Liver (tissue), 3 donors: ENCODE measurements around the gene TFF1.

ENCODE experiments used
- EGR1 ChIP-seq, 2 donors: IDR thresholded peaks; 2 replicates each; pipeline ENCODE4 v1.6.1; 2016 to 2018; ENCODE audit warnings: antibody characterized with exemption in 2 of 2, low read depth in 2 of 2
- FOXA1 ChIP-seq: IDR thresholded peaks from 2 replicates; pipeline ENCODE4 v1.6.1; 2016; ENCODE audit warnings: antibody characterized with exemption
- GABPA ChIP-seq, 2 donors: IDR thresholded peaks in 1 of 2; conservative IDR thresholded peaks in 1 of 2; 2 replicates each; pipeline ENCODE4 v1.6.1; 2016; ENCODE audit warnings: antibody characterized with exemption in 2 of 2, mild to moderate bottlenecking in 1 of 2, moderate library complexity in 1 of 2
- HNF4A ChIP-seq, 2 donors: conservative IDR thresholded peaks; 2 replicates each; pipeline ENCODE4 v1.6.1; 2016; ENCODE audit warnings: antibody characterized with exemption in 2 of 2, mild to moderate bottlenecking in 2 of 2
- HNF4G ChIP-seq: IDR thresholded peaks from 2 replicates; pipeline ENCODE4 v1.6.1; 2016; ENCODE audit warnings: antibody characterized with exemption
- RAD21 ChIP-seq, 2 donors: IDR thresholded peaks; 2 replicates each; pipeline ENCODE4 v1.6.1; 2016; ENCODE audit warnings: antibody characterized with exemption in 2 of 2, mild to moderate bottlenecking in 2 of 2
- SP1 ChIP-seq: IDR thresholded peaks from 2 replicates; pipeline ENCODE4 v1.6.1; 2018; ENCODE audit warnings: antibody characterized with exemption, mild to moderate bottlenecking
- TAF1 ChIP-seq: conservative IDR thresholded peaks from 2 replicates; pipeline ENCODE4 v1.6.1; 2016; ENCODE audit warnings: antibody characterized with exemption, mild to moderate bottlenecking
- YY1 ChIP-seq: IDR thresholded peaks from 2 replicates; pipeline ENCODE4 v1.6.1; 2016; ENCODE audit warnings: antibody characterized with exemption, mild to moderate bottlenecking
- TF ChIP-seq, protein P1 (sequence below): fragments of 150-350 bp; IDR thresholded peaks from 2 replicates; pipeline ENCODE4 v1.5.1; 2017; ENCODE audit warnings: improper control_type of control experiment, low read depth, low read length; ENCODE audit not compliant: missing input control
- TF ChIP-seq, protein P2 (sequence below): IDR thresholded peaks from 2 replicates; pipeline ENCODE4 v1.6.1; 2016; ENCODE audit warnings: antibody characterized with exemption, mild to moderate bottlenecking
- TF ChIP-seq, protein P3 (sequence below): IDR thresholded peaks from 2 replicates; pipeline ENCODE4 v1.6.1; 2016; ENCODE audit warnings: antibody characterized with exemption
- donor health status: healthy.
- donor health status: healthy.

DNA sequence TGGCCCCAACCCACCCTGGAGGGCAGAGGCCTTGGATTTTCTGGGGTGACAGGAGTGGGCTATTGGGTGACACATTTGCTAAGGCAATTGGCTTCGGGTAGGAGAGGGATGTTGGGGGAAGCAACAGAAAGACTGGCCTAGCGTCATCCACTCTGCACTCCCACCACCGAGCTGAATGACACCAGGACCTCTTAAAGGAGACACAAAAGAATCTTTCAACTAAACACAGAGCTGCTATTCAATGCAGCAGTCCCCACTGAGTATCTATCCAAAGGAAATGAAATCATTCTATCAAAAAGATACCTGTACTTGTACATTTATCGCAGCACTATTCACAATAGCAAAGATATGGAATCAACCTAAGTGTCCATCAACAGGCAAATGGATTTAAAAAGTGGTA is 21.7 kb downstream of the TFF1 start:
- TF ChIP-seq, protein P1, sequence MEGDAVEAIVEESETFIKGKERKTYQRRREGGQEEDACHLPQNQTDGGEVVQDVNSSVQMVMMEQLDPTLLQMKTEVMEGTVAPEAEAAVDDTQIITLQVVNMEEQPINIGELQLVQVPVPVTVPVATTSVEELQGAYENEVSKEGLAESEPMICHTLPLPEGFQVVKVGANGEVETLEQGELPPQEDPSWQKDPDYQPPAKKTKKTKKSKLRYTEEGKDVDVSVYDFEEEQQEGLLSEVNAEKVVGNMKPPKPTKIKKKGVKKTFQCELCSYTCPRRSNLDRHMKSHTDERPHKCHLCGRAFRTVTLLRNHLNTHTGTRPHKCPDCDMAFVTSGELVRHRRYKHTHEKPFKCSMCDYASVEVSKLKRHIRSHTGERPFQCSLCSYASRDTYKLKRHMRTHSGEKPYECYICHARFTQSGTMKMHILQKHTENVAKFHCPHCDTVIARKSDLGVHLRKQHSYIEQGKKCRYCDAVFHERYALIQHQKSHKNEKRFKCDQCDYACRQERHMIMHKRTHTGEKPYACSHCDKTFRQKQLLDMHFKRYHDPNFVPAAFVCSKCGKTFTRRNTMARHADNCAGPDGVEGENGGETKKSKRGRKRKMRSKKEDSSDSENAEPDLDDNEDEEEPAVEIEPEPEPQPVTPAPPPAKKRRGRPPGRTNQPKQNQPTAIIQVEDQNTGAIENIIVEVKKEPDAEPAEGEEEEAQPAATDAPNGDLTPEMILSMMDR: no peak
- TF ChIP-seq, protein P2, sequence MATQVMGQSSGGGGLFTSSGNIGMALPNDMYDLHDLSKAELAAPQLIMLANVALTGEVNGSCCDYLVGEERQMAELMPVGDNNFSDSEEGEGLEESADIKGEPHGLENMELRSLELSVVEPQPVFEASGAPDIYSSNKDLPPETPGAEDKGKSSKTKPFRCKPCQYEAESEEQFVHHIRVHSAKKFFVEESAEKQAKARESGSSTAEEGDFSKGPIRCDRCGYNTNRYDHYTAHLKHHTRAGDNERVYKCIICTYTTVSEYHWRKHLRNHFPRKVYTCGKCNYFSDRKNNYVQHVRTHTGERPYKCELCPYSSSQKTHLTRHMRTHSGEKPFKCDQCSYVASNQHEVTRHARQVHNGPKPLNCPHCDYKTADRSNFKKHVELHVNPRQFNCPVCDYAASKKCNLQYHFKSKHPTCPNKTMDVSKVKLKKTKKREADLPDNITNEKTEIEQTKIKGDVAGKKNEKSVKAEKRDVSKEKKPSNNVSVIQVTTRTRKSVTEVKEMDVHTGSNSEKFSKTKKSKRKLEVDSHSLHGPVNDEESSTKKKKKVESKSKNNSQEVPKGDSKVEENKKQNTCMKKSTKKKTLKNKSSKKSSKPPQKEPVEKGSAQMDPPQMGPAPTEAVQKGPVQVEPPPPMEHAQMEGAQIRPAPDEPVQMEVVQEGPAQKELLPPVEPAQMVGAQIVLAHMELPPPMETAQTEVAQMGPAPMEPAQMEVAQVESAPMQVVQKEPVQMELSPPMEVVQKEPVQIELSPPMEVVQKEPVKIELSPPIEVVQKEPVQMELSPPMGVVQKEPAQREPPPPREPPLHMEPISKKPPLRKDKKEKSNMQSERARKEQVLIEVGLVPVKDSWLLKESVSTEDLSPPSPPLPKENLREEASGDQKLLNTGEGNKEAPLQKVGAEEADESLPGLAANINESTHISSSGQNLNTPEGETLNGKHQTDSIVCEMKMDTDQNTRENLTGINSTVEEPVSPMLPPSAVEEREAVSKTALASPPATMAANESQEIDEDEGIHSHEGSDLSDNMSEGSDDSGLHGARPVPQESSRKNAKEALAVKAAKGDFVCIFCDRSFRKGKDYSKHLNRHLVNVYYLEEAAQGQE: no peak
- TF ChIP-seq GABPA (IDR thresholded peaks at IDR 0.05 in 1 of 2, conservative IDR thresholded peaks at IDR 0.05 in 1 of 2) (no peak), HNF4G (no peak), YY1 (no peak), EGR1 (IDR thresholded peaks at IDR 0.05; ENCODE audit: low read depth in 2 of 2) (no peak), TAF1 (no peak), RAD21 (IDR thresholded peaks at IDR 0.05) (no peak), HNF4A (conservative IDR thresholded peaks at IDR 0.05) (no peak), FOXA1 (no peak), SP1 (no peak)
- TF ChIP-seq, protein P3, sequence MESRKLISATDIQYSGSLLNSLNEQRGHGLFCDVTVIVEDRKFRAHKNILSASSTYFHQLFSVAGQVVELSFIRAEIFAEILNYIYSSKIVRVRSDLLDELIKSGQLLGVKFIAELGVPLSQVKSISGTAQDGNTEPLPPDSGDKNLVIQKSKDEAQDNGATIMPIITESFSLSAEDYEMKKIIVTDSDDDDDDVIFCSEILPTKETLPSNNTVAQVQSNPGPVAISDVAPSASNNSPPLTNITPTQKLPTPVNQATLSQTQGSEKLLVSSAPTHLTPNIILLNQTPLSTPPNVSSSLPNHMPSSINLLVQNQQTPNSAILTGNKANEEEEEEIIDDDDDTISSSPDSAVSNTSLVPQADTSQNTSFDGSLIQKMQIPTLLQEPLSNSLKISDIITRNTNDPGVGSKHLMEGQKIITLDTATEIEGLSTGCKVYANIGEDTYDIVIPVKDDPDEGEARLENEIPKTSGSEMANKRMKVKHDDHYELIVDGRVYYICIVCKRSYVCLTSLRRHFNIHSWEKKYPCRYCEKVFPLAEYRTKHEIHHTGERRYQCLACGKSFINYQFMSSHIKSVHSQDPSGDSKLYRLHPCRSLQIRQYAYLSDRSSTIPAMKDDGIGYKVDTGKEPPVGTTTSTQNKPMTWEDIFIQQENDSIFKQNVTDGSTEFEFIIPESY: no peak
